ENCODE measurements around the gene NFX1.

NFX1 gene

DNA sequence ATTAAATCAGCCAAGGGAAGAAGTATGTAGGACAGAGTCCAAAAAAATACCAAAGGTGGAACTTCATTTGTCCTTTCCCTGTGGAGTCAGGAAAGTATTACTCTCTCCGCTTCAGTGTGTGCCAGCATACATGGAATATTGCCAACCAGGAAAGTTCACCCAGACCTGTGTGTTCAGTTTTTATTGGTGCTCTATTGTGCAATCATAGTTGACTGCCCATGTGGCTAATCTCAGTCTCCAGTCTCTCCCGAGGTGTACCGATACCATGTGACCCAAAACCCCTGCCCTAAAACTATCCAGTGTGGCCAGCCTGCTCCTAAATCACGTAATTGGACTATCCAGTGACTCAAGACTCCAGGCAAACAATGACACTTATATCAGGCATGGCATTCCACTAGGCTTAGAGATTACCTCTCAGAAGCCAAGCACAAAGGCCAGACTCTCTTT lies 38.8 kb downstream of the NFX1 start:
- no peak overlapping the region for H2AFZ ChIP-seq (ENCODE audit: low read depth, low read length)
- H3K4me3 ChIP-seq (ENCODE audit: insufficient read depth in 1 of 2, low read depth in 1 of 2, low read length in 2 of 2) = no peak overlapping the region
- peak overlapping the region; percentile 18 for H3K9ac ChIP-seq (ENCODE audit: low read length)
- no peak overlapping the region for H3K23ac ChIP-seq (ENCODE audit: low read length in 2 of 2)
- no peak overlapping the region for H4K8ac ChIP-seq (ENCODE audit: low read length)
- peaks cover 4% of the 10 kb centered on the region for H3K79me1 ChIP-seq (replicated peaks; ENCODE audit: low read length, poor library complexity, severe bottlenecking)
- no peak overlapping the region for H2BK5ac ChIP-seq (ENCODE audit: low read depth, low read length, poor library complexity, severe bottlenecking)
- no peak overlapping the region for H2BK120ac ChIP-seq (ENCODE audit: low read depth, low read length)
- peaks cover 2% of the 10 kb centered on the region for H3K4me1 ChIP-seq (ENCODE audit: control insufficient read depth, insufficient read depth, low read depth, low read length)
- 76% methylated on average over 4 of the region's 4 CpGs for WGBS
- no peak overlapping the region for H2BK12ac ChIP-seq (ENCODE audit: low read length in 2 of 2)
- no peaks in the 10 kb centered on the region for H3K27me3 ChIP-seq (ENCODE audit: control insufficient read depth in 1 of 2, insufficient read depth in 1 of 2, low read length in 2 of 2)
- no peaks in the 10 kb centered on the region for H3K9me3 ChIP-seq (ENCODE audit: control insufficient read depth, low read length)
- no peak overlapping the region for H3K4ac ChIP-seq (ENCODE audit: low read depth in 1 of 2, low read length in 2 of 2)
- DNase-seq = peak; percentile 51
- no peak overlapping the region for H3K14ac ChIP-seq (ENCODE audit: low read length in 2 of 2)
- H2AK5ac ChIP-seq (ENCODE audit: low read length, severe bottlenecking) = no peak overlapping the region
- H3K27ac ChIP-seq (ENCODE audit: low read length, poor library complexity, severe bottlenecking) = peak overlapping the region; percentile 63
- H3K18ac ChIP-seq (ENCODE audit: low read depth in 1 of 2, low read length in 2 of 2) = no peak overlapping the region
- no peak overlapping the region for H3K4me2 ChIP-seq (ENCODE audit: low read length, poor library complexity, severe bottlenecking)
- peaks cover 14 to 79% of the 10 kb centered on the region in 2 experiments for H3K36me3 ChIP-seq (ENCODE audit: control insufficient read depth in 1 of 2, insufficient read depth in 2 of 2, low read depth in 1 of 2, low read length in 2 of 2)
- H2BK15ac ChIP-seq (ENCODE audit: low read depth, poor library complexity, severe bottlenecking) = no peak overlapping the region
- no peak overlapping the region for H4K91ac ChIP-seq (ENCODE audit: low read length)

DNA sequence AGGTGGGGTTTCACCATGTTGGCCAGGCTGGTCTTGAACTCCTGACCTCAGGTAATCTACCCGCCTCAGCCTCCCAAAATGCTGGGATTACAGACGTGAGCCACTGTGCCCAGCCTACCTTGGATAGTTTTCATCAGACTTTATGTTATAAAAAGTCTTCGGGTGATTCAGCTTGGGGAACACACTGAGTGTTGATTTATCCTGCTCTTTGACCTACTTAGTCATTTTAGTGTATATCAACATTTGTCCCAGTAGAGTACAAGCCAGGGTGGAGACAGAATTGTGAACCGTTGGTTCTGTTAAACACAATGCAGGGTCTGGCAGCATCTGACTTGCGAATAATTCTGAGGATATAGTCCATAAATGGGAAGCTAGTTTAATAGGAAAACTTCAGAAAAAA lies 39.7 kb downstream of the NFX1 start:
- H2BK5ac ChIP-seq (ENCODE audit: low read depth, low read length, poor library complexity, severe bottlenecking) = no peak overlapping the region
- H3K36me3 ChIP-seq (ENCODE audit: control insufficient read depth in 1 of 2, insufficient read depth in 2 of 2, low read depth in 1 of 2, low read length in 2 of 2) = peaks cover 13 to 81% of the 10 kb centered on the region in 2 experiments
- no peak overlapping the region for H3K23ac ChIP-seq (ENCODE audit: low read length in 2 of 2)
- H3K4me2 ChIP-seq (ENCODE audit: low read length, poor library complexity, severe bottlenecking) = no peak overlapping the region
- peak; percentile 65 for DNase-seq
- no peak overlapping the region for H4K91ac ChIP-seq (ENCODE audit: low read length)
- H2BK15ac ChIP-seq (ENCODE audit: low read depth, poor library complexity, severe bottlenecking) = no peak overlapping the region
- H3K79me1 ChIP-seq (replicated peaks; ENCODE audit: low read length, poor library complexity, severe bottlenecking) = peaks cover 4% of the 10 kb centered on the region
- 56% methylated on average over 5 of the region's 5 CpGs for WGBS
- no peaks in the 10 kb centered on the region for H3K9me3 ChIP-seq (ENCODE audit: control insufficient read depth, low read length)
- H4K8ac ChIP-seq (ENCODE audit: low read length) = no peak overlapping the region
- no peak overlapping the region for H2AFZ ChIP-seq (ENCODE audit: low read depth, low read length)
- no peak overlapping the region for H3K4ac ChIP-seq (ENCODE audit: low read depth in 1 of 2, low read length in 2 of 2)
- H3K9ac ChIP-seq (ENCODE audit: low read length) = peak overlapping the region; percentile 35
- no peak overlapping the region for H2BK12ac ChIP-seq (ENCODE audit: low read length in 2 of 2)
- no peaks in the 10 kb centered on the region for H3K27me3 ChIP-seq (ENCODE audit: control insufficient read depth in 1 of 2, insufficient read depth in 1 of 2, low read length in 2 of 2)
- no peak overlapping the region for H3K14ac ChIP-seq (ENCODE audit: low read length in 2 of 2)
- H3K4me1 ChIP-seq (ENCODE audit: control insufficient read depth, insufficient read depth, low read depth, low read length) = peaks cover 2% of the 10 kb centered on the region
- H2AK5ac ChIP-seq (ENCODE audit: low read length, severe bottlenecking) = no peak overlapping the region
- no peak overlapping the region for H3K27ac ChIP-seq (ENCODE audit: low read length, poor library complexity, severe bottlenecking)
- H3K18ac ChIP-seq (ENCODE audit: low read depth in 1 of 2, low read length in 2 of 2) = no peak overlapping the region
- no peak overlapping the region for H3K4me3 ChIP-seq (ENCODE audit: insufficient read depth in 1 of 2, low read depth in 1 of 2, low read length in 2 of 2)
- H2BK120ac ChIP-seq (ENCODE audit: low read depth, low read length) = no peak overlapping the region

DNA sequence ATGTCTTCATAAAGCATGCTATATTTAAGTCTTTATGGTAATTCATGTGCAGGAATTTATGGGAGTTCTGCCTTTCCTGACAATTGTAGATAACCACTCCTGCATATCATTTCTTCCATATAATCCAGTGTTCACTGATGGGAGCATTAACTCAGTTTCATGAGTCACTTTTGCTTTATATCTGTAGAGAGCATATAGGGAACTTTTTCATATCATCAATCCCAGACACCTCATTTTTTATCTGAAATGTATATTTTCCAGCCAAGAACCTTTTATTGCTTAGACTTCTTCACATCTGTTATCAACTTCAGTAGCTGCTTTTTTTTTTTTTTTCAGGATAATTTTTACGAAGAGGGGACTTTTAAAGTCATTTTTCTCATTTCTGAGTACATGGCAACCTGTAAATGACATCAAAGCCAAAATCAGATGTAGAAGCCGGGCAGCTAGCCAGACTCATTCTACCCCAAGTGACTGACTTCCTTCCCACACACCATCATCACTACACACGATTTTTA lies 41.1 kb downstream of the NFX1 start:
- Histone ChIP-seq H2BK5ac (ENCODE audit: low read depth, low read length, poor library complexity, severe bottlenecking) (no peak overlapping the region), H3K4me3 (ENCODE audit: insufficient read depth in 1 of 2, low read depth in 1 of 2, low read length in 2 of 2) (no peak overlapping the region), H3K27me3 (ENCODE audit: control insufficient read depth in 1 of 2, insufficient read depth in 1 of 2, low read length in 2 of 2) (no peaks in the 10 kb centered on the region), H3K18ac (ENCODE audit: low read depth in 1 of 2, low read length in 2 of 2) (no peak overlapping the region), H3K36me3 (ENCODE audit: control insufficient read depth in 1 of 2, insufficient read depth in 2 of 2, low read depth in 1 of 2, low read length in 2 of 2) (peaks cover 14 to 82% of the 10 kb centered on the region in 2 experiments), H4K8ac (ENCODE audit: low read length) (no peak overlapping the region), H2BK12ac (ENCODE audit: low read length in 2 of 2) (no peak overlapping the region), H3K4me2 (ENCODE audit: low read length, poor library complexity, severe bottlenecking) (no peak overlapping the region), H3K27ac (ENCODE audit: low read length, poor library complexity, severe bottlenecking) (no peak overlapping the region), H3K9me3 (ENCODE audit: control insufficient read depth, low read length) (no peaks in the 10 kb centered on the region), H2BK120ac (ENCODE audit: low read depth, low read length) (no peak overlapping the region), H3K4me1 (ENCODE audit: control insufficient read depth, insufficient read depth, low read depth, low read length) (peaks cover 2% of the 10 kb centered on the region), H3K9ac (ENCODE audit: low read length) (no peak overlapping the region), H3K4ac (ENCODE audit: low read depth in 1 of 2, low read length in 2 of 2) (no peak overlapping the region), H3K14ac (ENCODE audit: low read length in 2 of 2) (no peak overlapping the region), H2BK15ac (ENCODE audit: low read depth, poor library complexity, severe bottlenecking) (no peak overlapping the region), H3K79me1 (replicated peaks; ENCODE audit: low read length, poor library complexity, severe bottlenecking) (peaks cover 4% of the 10 kb centered on the region), H4K91ac (ENCODE audit: low read length) (no peak overlapping the region), H2AFZ (ENCODE audit: low read depth, low read length) (no peak overlapping the region), H2AK5ac (ENCODE audit: low read length, severe bottlenecking) (no peak overlapping the region), H3K23ac (ENCODE audit: low read length in 2 of 2) (no peak overlapping the region)
- 92% methylated on average over 3 of the region's 3 CpGs for WGBS
- DNase-seq = no peak

DNA sequence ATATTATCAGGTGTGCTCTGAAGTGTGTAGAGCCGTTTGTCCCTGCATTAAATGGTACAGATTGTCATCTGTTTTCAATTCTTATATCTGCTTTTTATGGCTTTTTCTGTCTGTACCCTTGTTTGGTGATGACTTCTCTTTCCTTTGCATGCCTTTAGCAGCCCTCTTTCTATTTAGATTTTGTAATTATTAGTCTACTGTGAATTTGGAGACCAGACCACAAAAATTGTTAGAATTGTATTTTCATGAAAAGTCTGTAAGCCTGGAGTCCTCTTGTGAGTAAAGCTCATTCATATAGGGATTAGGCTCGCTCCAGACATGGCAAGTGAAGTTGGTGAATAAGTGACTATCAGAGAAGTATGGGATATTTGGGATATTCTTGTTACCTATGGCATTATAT lies 41.7 kb downstream of the NFX1 start:
- Histone ChIP-seq H2BK5ac (ENCODE audit: low read depth, low read length, poor library complexity, severe bottlenecking) (no peak overlapping the region), H2AK5ac (ENCODE audit: low read length, severe bottlenecking) (no peak overlapping the region), H2BK120ac (ENCODE audit: low read depth, low read length) (no peak overlapping the region), H3K9ac (ENCODE audit: low read length) (no peak overlapping the region), H3K23ac (ENCODE audit: low read length in 2 of 2) (no peak overlapping the region), H3K27me3 (ENCODE audit: control insufficient read depth in 1 of 2, insufficient read depth in 1 of 2, low read length in 2 of 2) (no peaks in the 10 kb centered on the region), H3K79me1 (replicated peaks; ENCODE audit: low read length, poor library complexity, severe bottlenecking) (peaks cover 4% of the 10 kb centered on the region), H3K4ac (ENCODE audit: low read depth in 1 of 2, low read length in 2 of 2) (no peak overlapping the region), H2AFZ (ENCODE audit: low read depth, low read length) (no peak overlapping the region), H3K4me1 (ENCODE audit: control insufficient read depth, insufficient read depth, low read depth, low read length) (peaks cover 2% of the 10 kb centered on the region), H3K4me2 (ENCODE audit: low read length, poor library complexity, severe bottlenecking) (no peak overlapping the region), H2BK12ac (ENCODE audit: low read length in 2 of 2) (no peak overlapping the region), H3K36me3 (ENCODE audit: control insufficient read depth in 1 of 2, insufficient read depth in 2 of 2, low read depth in 1 of 2, low read length in 2 of 2) (peaks cover 16 to 80% of the 10 kb centered on the region in 2 experiments), H3K9me3 (ENCODE audit: control insufficient read depth, low read length) (no peaks in the 10 kb centered on the region), H4K8ac (ENCODE audit: low read length) (no peak overlapping the region), H2BK15ac (ENCODE audit: low read depth, poor library complexity, severe bottlenecking) (no peak overlapping the region), H3K14ac (ENCODE audit: low read length in 2 of 2) (no peak overlapping the region), H3K4me3 (ENCODE audit: insufficient read depth in 1 of 2, low read depth in 1 of 2, low read length in 2 of 2) (no peak overlapping the region), H4K91ac (ENCODE audit: low read length) (no peak overlapping the region), H3K18ac (ENCODE audit: low read depth in 1 of 2, low read length in 2 of 2) (no peak overlapping the region), H3K27ac (ENCODE audit: low read length, poor library complexity, severe bottlenecking) (no peak overlapping the region)
- 94% methylated on average over 2 of the region's 2 CpGs for WGBS
- DNase-seq = no peak
